HG03460 (cell line): ENCODE results near the gene FLII.

Experiments used
- ATAC-seq: cut with Tn5 transposase; IDR thresholded peaks from one replicate; pipeline ENCODE4 v1.9.1; 2021; ENCODE audit not compliant: unreplicated experiment

FLII gene

GRCh38 chr17:18260332-18261145 is 2.0 kb upstream of the FLII start, which contains the start of gene MIEF2:
MIEF2 (plus strand) TSS chr17:18260662; CDS start chr17:18262721, 2,059 bp downstream.
- ATAC-seq, result peak; percentile 74

DNA sequence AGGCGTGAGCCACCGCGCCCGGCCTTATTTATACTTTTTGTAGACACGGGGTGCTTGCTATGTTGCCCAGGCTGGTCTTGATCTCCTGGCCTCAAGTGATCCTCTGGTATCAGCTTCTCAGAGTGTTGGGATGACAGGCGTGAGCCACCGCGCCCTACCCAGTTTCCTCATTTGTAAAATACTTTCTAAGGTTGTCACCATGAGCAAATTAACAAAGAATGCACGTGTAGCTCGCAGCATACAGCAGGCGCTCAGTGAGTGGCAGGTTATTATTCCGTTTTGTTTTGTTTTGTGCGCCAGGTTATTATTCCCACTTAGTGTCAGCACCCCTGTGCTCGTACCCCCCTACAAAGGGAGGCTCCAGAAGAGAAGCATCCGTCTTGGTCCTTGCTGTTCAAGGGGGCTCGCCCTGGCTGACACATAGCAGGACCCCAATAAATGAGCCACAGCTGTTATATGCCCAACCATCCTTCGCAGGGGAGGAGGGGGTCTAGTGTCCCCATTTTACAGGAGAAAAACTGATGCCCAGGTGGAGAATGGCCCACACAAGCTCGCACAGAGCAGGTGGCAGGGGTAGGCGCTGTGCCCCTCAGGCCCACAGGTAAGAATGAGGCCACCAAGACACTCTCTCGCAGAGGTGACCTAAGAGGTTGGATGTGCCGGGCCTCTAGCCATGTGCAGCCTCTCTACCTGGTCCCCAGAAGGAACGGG is 1.2 kb upstream of the FLII start:
- ATAC-seq, result peak; percentile 2

DNA sequence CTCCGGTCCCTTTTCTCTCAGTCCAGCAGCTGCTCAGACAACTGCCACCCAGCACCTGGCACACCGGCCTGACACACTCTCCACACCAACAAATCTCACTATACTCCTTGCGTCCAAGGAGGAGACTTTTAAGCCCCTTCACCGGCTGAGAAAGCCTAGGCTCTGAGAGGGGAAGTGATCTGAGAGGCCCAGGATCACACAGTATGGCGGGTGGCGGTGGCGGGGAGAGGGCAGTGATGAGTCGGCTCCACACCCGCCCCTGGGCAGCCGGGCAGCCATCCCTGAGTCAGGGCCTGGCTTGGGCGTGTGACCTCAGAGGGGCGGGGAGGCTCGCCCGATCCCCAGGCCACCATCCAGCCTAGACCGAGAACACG is 569 bp downstream of the FLII start:
- ATAC-seq, result no peak

DNA sequence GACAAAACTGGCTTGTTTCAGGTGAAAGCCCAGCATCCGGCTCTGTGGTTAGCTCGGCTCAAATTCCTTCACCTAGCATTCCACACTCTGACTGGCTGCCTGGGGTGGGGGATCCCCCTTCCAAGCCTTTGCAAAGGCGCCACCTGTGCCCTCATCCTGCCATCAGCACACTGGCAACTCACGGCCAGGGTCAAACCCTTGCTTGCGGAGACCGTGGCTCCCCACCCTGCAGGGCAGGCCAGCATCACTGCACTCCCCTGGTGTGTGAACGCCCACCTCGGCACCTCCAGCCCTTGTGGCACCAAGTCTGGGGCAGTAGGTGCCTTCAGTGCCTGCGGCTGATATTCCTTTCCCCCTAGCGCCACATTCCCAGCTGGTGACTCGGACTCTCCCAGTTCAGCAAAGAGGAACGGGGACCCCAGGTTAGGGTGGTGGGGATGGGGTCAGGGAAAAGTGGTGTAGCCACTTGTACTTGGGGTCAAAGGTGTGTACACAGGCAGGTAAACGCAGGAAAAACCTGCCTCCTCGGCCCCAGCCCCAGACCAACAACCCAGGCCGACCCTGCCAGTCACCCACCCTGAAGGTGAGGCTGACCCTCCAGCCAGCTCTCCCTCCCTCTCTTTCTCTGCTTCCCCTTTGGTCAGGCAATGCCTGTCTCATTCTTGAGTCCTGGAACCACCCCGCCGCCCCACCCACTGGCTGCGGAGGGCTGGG is 1.1 kb downstream of the FLII start:
- ATAC-seq, result no peak

DNA sequence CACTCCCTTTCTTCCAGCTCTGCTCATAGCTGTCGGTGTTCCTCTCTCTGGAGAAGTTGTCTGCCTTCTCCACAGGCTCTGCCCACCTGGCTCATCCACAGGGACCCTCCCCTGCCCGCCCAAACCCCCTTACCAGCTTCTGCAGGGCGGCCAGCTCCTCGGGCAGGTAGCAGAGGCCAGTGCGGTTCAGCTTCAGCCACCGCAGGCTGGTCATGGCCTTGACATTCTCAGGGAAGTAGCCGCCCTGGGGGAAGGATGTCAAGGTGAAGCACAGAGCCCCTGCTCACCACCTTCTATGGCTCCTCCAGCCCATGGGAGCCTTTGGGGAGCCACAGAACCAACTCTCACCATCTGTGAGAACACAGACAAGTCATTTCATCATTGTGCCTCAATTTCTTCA is 1.8 kb downstream of the FLII start:
- ATAC-seq, result no peak

DNA sequence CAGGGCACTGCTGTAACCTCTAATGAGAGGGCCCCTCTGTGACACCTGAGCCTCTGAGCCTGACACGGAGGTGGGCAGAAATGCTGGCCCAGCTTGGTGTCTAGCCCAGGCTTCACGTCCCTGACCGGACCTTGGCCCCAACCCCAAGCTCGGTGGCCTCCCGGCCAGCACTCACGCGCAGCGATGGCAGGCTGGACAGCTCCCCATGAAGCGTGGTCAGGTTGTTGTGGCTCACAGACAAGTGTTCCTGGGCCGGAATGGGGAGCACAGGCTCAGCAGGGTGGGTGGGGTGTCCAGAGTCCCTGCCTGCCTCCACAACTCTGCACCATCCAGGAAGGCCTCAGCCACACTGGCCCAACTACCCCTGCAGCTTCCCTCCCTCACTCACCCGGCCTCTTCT is 2.2 kb downstream of the FLII start:
- ATAC-seq, result no peak

GRCh38 chr17:18254888-18255649 is 3.5 kb downstream of the FLII start:
- ATAC-seq, result no peak

DNA sequence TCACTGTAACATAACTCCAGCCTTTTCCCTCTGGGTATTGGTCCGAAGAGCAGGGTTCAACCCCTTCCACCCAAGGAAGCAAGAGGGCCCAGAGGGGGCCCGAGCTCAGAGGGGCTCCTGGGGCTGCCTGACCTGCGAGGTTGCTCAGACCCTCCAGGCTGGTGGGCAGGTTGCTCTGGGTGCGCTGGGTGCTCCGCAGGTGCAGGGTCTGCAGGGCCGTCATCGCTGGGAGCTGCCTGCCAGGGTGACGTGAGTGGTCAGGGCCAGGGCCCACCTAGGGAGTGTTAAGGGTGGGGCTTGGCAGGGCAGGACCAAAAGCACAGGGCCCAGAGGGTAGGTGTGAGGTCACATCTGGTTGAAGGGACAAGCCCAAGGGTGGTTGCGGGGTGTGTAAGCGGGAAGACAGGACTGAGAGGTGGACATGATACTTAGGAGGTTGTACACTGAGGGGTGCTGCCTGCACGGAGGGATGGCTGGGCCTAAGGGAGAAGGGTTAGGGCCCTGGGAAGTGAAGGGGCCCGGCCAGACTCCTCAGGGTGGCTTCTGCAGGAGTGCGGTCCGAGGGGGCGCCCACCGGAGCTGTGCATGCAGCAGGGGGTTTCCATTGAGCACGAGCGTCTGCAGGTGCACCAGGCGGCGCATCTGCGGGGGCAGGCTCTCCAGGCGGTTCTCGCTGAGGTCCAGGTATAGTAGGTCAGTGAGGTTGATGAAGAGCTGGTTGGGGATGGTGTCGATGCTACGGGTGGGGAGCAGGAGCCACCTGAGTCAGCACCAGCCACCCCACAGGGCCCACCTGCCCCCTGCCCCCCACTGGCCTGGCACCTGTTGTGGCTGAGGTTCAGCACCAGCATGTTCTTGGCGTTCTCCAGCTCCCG is 4.4 kb downstream of the FLII start:
- no peak for ATAC-seq

GRCh38 chr17:18253187-18253884 is 5.2 kb downstream of the FLII start:
- ATAC-seq, result no peak

GRCh38 chr17:18252160-18252559 is 6.4 kb downstream of the FLII start:
- no peak for ATAC-seq

DNA sequence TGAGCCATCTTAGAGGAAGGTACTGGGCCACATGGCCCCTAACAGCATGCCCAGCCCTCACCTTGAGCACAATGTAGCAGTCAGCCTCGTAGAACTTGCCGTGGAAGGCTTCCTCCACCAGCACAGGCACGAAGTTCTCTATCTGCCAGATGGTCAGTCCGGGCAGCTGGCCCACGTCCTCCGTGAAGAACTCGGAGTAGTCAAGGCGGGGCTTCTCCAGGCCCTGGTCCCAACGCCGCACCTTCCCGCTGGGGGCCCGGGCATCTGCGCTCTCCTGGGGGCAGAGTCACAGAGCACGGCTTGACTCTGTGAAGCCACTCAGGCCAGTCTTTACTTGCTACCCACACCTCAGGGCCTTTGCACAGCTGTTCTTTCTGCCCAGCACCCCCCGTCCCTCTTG is 7.3 kb downstream of the FLII start:
- no peak for ATAC-seq

GRCh38 chr17:18250708-18251107 is 7.8 kb downstream of the FLII start:
- no peak for ATAC-seq

DNA sequence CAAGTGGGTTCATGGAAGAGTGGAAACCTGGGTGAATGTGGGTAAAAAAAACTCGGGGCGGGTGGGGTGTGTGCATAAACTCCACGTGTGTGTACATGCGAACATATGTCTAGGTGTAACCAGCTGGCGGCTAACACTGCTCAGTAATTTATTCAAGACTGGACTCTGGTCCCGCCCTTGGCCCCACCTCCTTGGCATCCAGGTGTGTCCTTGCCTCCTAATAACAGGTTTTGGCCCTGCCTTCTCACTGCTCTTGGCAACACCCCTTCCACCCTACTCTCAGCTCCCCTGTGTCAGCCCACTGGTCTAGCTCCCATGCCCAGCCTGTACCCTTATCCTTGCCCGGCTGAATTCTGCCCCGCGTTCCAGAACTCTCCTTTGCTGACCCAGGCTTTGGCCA is 8.3 kb downstream of the FLII start:
- no peak for ATAC-seq

GRCh38 chr17:18248811-18249210 is 9.7 kb downstream of the FLII start:
- no peak for ATAC-seq

GRCh38 chr17:18248300-18248731 is 10.2 kb downstream of the FLII start:
- ATAC-seq, result no peak

DNA sequence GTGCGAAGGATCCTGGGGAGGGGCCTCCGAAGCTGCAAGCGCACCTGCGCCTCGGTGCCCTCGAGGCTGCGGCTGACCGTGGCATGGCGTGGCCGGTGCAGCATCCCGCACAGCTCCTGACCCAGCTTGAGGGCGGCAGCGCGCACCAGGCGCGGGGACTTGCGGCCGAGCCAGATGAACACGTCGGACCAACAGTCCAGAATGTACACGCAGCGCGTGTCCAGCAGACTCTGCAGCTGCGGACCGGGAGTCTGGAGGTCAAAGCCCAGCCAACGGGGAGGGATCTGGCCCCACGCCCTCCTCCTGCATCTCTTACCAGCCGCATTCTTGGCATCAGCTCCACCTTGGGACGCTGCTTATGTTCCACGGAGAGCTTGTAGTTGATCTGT is 10.9 kb downstream of the FLII start:
- no peak for ATAC-seq

- ATAC-seq, result no peak
These were observed 11.5 kb downstream of the FLII start for GRCh38 chr17:18246880-18247612.

DNA sequence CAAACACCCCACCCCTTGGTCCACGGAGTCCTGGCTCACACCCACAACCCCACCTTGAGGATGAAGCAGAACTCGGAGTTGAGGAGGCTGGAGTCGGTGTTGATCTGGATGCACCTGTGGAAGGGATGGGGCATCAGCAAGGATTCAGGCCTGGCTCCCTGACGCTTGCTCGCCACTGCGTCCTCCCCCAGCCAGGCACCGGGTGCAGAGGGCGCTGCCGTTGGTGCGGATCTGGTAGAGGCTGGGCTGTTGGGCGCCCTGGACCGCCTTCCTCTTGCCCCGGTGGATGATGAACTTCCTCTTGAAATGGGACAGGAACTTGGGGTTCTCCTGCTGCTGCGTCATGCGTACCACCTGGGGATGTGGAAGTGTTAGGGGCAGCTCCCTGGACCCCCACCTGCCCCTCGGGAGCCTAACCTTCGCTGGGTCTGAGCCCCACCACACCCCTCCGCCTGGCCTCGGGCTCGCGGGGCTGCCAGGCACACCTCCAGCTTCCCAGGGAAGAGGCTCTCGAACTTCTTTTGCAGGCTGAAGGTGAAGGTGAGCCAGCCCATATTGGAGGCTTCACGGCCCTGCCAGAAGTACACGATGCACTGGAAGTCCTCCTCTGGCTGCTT is 12.3 kb downstream of the FLII start:
- no peak for ATAC-seq
